K562 (cell line): ENCODE data around the gene GLE1. TPM values are rescaled to one million over a fixed set of nuclear protein-coding genes. Genes with fewer than 3 reads are reported as not detected.

Experiments
- ATAC-seq: fragments of 200-7000 bp; cut with Tn5 transposase; 3 replicates; pipeline ENCODE4 v1.9.1; 2020; ENCODE audit warnings: moderate library complexity
- BruUV-seq: library from RNA; stranded (reverse); fragments of 400-500 nt; replicated peaks from 2 replicates; lab custom pipeline; 2021; lab: Mats Ljungman, UMichigan
- CTCF ChIA-PET: fragments of 300-600 bp; formaldehyde crosslinking; extraction: SDS; loops from one replicate; lab custom pipeline; 2021; ENCODE audit warnings: low intra/inter-chr PET ratio; lab: Yijun Ruan, JAX
- POLR2A ChIA-PET: fragments of 300-600, 350-650 bp; sonication (Branson Sonifier 250); formaldehyde crosslinking; extraction: SDS; loops from one replicate; lab custom pipeline; 2021; ENCODE audit warnings: antibody characterized with exemption, inconsistent platforms; lab: Yijun Ruan, JAX
- DNase-seq, 4 experiments: peaks; one replicate each; pipeline versions ENCODE4 v3.0.0 to v3.0.0-alpha.2; 2011 to 2018; ENCODE audit warnings: low spot score in 3 of 4, mixed read lengths in 3 of 4; ENCODE audit errors: extremely low read depth in 1 of 4
- FAIRE-seq: peaks from 2 replicates; lab custom pipeline; 2011; peaks lifted over from hg19 to GRCh38; lab: Jason Lieb, UNC
- H2AFZ ChIP-seq: 2 replicates; pipeline ENCODE4 v1.6.0; 2011; ENCODE audit warnings: low read depth, low read length, control low read depth, inconsistent platforms
- H3K27ac ChIP-seq: fragments of 200-600 bp; 3 replicates; pipeline ENCODE4 v1.8.0; 2011; ENCODE audit warnings: low read depth, mild to moderate bottlenecking, control low read depth, inconsistent platforms, low read length, moderate library complexity, mixed read lengths; ENCODE audit errors: extremely low read depth
- H3K27me3 ChIP-seq, 2 experiments: fragments of 300-600 bp in 1 of 2; 2 replicates in 1 of 2; 3 replicates in 1 of 2; pipeline versions ENCODE4 v1.6.0 to v1.8.0; 2011; ENCODE audit warnings: inconsistent platforms in 2 of 2, low read length in 2 of 2, mild to moderate bottlenecking in 1 of 2, mixed read lengths in 1 of 2, moderate library complexity in 1 of 2; ENCODE audit not compliant: control insufficient read depth in 2 of 2, insufficient read depth in 2 of 2
- H3K36me3 ChIP-seq: fragments of 300-600 bp; 3 replicates; pipeline ENCODE4 v1.8.0; 2011; ENCODE audit warnings: mild to moderate bottlenecking, low read length, inconsistent platforms; ENCODE audit not compliant: control insufficient read depth, insufficient read depth
- H3K4me1 ChIP-seq, 2 experiments: fragments of 200-600 bp in 1 of 2; replicated peaks in 1 of 2; 2 replicates in 1 of 2; 3 replicates in 1 of 2; pipeline versions ENCODE4 v1.5.1 to v1.8.0; 2011; ENCODE audit warnings: inconsistent platforms in 2 of 2, low read length in 2 of 2, mild to moderate bottlenecking in 1 of 2, mixed read lengths in 1 of 2, moderate library complexity in 1 of 2; ENCODE audit not compliant: control insufficient read depth in 2 of 2, insufficient read depth in 2 of 2
- H3K4me2 ChIP-seq: 2 replicates; pipeline ENCODE4 v1.6.1; 2011; ENCODE audit warnings: low read length, control low read depth, inconsistent platforms, mixed read lengths; ENCODE audit not compliant: insufficient read depth
- H3K4me3 ChIP-seq: fragments of 200-600 bp; sonication (generic), shearing (Covaris generic); 2 replicates; pipeline ENCODE4 v1.5.1; 2016; ENCODE audit warnings: control low read depth, inconsistent platforms
- H3K79me2 ChIP-seq: fragments of 200-600 bp; 3 replicates; pipeline ENCODE4 v1.8.0; 2011; ENCODE audit warnings: low read length, inconsistent platforms; ENCODE audit not compliant: control insufficient read depth, insufficient read depth
- H3K9ac ChIP-seq, 2 experiments: 2 replicates each; pipeline versions ENCODE4 v1.6.0 to v1.6.1; 2011; ENCODE audit warnings: low read depth in 2 of 2, low read length in 2 of 2, control low read depth in 1 of 2, inconsistent platforms in 1 of 2, mild to moderate bottlenecking in 1 of 2, mixed read lengths in 1 of 2; ENCODE audit not compliant: insufficient read depth in 1 of 2
- H3K9me1 ChIP-seq: one replicate; pipeline ENCODE4 v1.6.0; 2011; ENCODE audit warnings: inconsistent platforms, mild to moderate bottlenecking, low read length, moderate library complexity; ENCODE audit not compliant: control insufficient read depth, insufficient read depth
- H3K9me3 ChIP-seq: replicated peaks from 2 replicates; pipeline ENCODE4 v1.5.1; 2011; ENCODE audit warnings: low read depth, low read length, inconsistent platforms; ENCODE audit not compliant: control insufficient read depth, insufficient read depth
- H4K20me1 ChIP-seq: replicated peaks from 2 replicates; pipeline ENCODE4 v1.6.1; 2011; ENCODE audit warnings: low read length, inconsistent platforms, mixed read lengths; ENCODE audit not compliant: control insufficient read depth, insufficient read depth
- BMI1 ChIP-seq: fragments of 150-350 bp; IDR thresholded peaks from 2 replicates; pipeline ENCODE4 v1.6.1; 2014; ENCODE audit warnings: low read length
- CAMTA2 ChIP-seq: fragments of 250-450 bp; sonication (Bioruptor Pico); conservative IDR thresholded peaks from 2 replicates; pipeline ENCODE4 v1.5.1; 2022
- CBX2 ChIP-seq: fragments of 200-600 bp; sonication (generic); IDR thresholded peaks from one replicate; pipeline ENCODE4 v1.6.1; 2012; ENCODE audit warnings: mild to moderate bottlenecking, low read length, inconsistent platforms; ENCODE audit not compliant: insufficient read depth, poor library complexity, severe bottlenecking
- GATAD2A ChIP-seq: fragments of 450-650 bp; IDR thresholded peaks from 2 replicates; pipeline ENCODE4 v1.6.1; 2017
- HOXB6 ChIP-seq: fragments of 250-450 bp; sonication (Bioruptor Pico); IDR thresholded peaks from 2 replicates; pipeline ENCODE4 v1.5.1; 2022; ENCODE audit warnings: mild to moderate bottlenecking, borderline replicate concordance
- NCOA2 ChIP-seq, 2 experiments: fragments of 450-650 bp; IDR thresholded peaks; 2 replicates each; pipeline ENCODE4 v1.6.1; 2018; ENCODE audit warnings: mild to moderate bottlenecking in 2 of 2, moderate library complexity in 1 of 2; ENCODE audit not compliant: partially characterized antibody in 2 of 2
- POLR3A ChIP-seq: IDR thresholded peaks from 2 replicates; pipeline ENCODE4 v1.6.1; 2011; ENCODE audit warnings: borderline replicate concordance, mild to moderate bottlenecking, moderate library complexity; ENCODE audit not compliant: insufficient read length, insufficient read depth; ENCODE audit errors: extremely low read depth
- TGIF2 ChIP-seq: sonication (generic); formaldehyde crosslinking; IDR thresholded peaks from 2 replicates; pipeline ENCODE4 v1.8.1; 2022; ENCODE audit warnings: mild to moderate bottlenecking, missing genetic modification reagents, moderate library complexity
- ZNF12 ChIP-seq: sonication (generic); formaldehyde crosslinking; IDR thresholded peaks from 2 replicates; pipeline ENCODE4 v1.4.0; 2020; ENCODE audit warnings: mild to moderate bottlenecking, missing genetic modification reagents
- ZNF584 ChIP-seq: fragments of 200-800 bp; sonication (Bioruptor generic); IDR thresholded peaks from 2 replicates; pipeline ENCODE4 v1.6.1; 2016; ENCODE audit warnings: low read depth, mild to moderate bottlenecking, missing genetic modification characterization, missing compliant biosample characterization
- WGBS: fragments of 100-300 bp; shearing (Covaris generic); methylation state at CpG from one replicate; pipeline ENCODE4 v1.1.6; 2016; ENCODE audit warnings: low coverage, mixed read lengths; ENCODE audit not compliant: insufficient coverage; ENCODE audit errors: missing lambda C conversion rate; 5-methylcytosine and 5-hydroxymethylcytosine counted together
- in situ Hi-C: fragments of 300-500 bp; cut with MboI; formaldehyde crosslinking; loops from 4 replicates; pipeline ENCODE4 v1.15.0; 2018; ENCODE audit warnings: inconsistent platforms, mixed read lengths
- intact Hi-C: fragments of 100-400 bp; cut with micrococcal nuclease; formaldehyde crosslinking; loops from 2 replicates; pipeline ENCODE4 v1.14.2; 2022
- polyA plus RNA-seq, 8 experiments: library from polyadenylated mRNA; depleted of rRNA in 4 of 8; stranded (reverse) in 5 of 8; unstranded in 3 of 8; fragments of >200 nt; fragmentation: Nextera tagmentation in 2 of 8; fragmentation: Illumina TruSeq in 1 of 8; extraction: Ambion mirVana in 2 of 8; extraction: Trizol in 1 of 8; gene quantifications; 2 replicates each; pipeline versions ENCODE4 v1.2.1 to v1.2.3, GENCODE V29; 2011 to 2014; ENCODE audit warnings: inconsistent platforms in 1 of 8, missing spikeins in 1 of 8
- total RNA-seq, 7 experiments: library from RNA; depleted of rRNA in 6 of 7; stranded (reverse); fragments of >200 nt in 6 of 7; fragmentation: Illumina TruSeq in 2 of 7; extraction: Trizol in 2 of 7; gene quantifications; 2 replicates each; pipeline versions ENCODE4 v1.2.1 to v1.2.3, GENCODE V29; 2011 to 2021; ENCODE audit warnings: low replicate concordance in 1 of 7
- TF ChIP-seq, protein P1 (sequence below): sonication (generic); formaldehyde crosslinking; IDR thresholded peaks from 2 replicates; pipeline ENCODE4 v1.5.0; 2020; ENCODE audit warnings: missing genetic modification reagents
- TF ChIP-seq, protein P2 (sequence below): sonication (generic); IDR thresholded peaks from 2 replicates; pipeline ENCODE4 v1.6.1; 2016
- TF ChIP-seq, protein P3 (sequence below), 2 experiments: fragments of 450-650 bp; conservative IDR thresholded peaks; 2 replicates each; pipeline ENCODE4 v1.6.1; 2017; ENCODE audit warnings: mild to moderate bottlenecking in 2 of 2, moderate library complexity in 2 of 2
- TF ChIP-seq, protein P4 (sequence below), 2 experiments: fragments of 450-650 bp in 1 of 2; IDR thresholded peaks; 2 replicates each; pipeline ENCODE4 v1.6.1; 2011 to 2017; ENCODE audit warnings: low read depth in 2 of 2, antibody characterized with exemption in 1 of 2, borderline replicate concordance in 1 of 2, low read length in 1 of 2, mild to moderate bottlenecking in 1 of 2, mixed read lengths in 1 of 2; ENCODE audit not compliant: control insufficient read depth in 1 of 2

Gene GLE1
- total and polyA plus RNA-seq, 9 of the 15 experiments (the other 6 are each of a cell fraction or from before 2014, with no cell fraction given) = 15.9 to 44.8 (median 37.6) TPM

DNA sequence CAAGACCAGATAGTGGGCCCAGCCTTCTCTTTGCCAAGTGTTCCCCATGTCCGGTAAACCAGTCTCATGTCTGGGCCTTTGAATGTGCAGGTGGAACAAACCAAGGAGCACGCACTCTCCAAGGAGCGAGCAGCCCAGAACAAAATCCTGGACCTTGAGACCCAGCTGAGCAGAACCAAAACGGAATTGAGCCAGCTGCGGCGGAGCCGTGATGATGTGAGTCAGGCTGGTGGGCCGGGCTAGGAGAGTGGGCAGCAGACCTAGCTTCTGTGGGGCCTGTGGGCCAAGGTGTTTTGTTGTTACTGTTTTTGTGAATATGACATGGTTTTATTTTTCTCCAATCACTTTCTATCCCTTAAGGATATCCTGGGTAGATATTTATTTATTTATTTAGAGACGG lies 5.6 kb upstream of the GLE1 start:
- DNase-seq (no peak), ATAC-seq (no peak), FAIRE-seq (no peak)
- H3K27me3 ChIP-seq = no peaks in the 10 kb centered on the region
- H3K9me1 ChIP-seq = no peaks in the 10 kb centered on the region
- H3K79me2 ChIP-seq = no peaks in the 10 kb centered on the region
- in situ Hi-C loops (no loop called here), intact Hi-C loops (no loop called here)
- no peaks in the 10 kb centered on the region for H4K20me1 ChIP-seq
- H3K36me3 ChIP-seq = peaks cover 82% of the 10 kb centered on the region
- H3K9ac ChIP-seq = no peak overlapping the region
- no peak overlapping the region for H3K4me3 ChIP-seq
- WGBS = 93% methylated on average over 9 of the region's 9 CpGs
- peaks cover 11 to 15% of the 10 kb centered on the region in 2 experiments for H3K4me1 ChIP-seq
- BruUV-seq = no TSS peak
- no peaks in the 10 kb centered on the region for H3K9me3 ChIP-seq
- no peak overlapping the region for H3K4me2 ChIP-seq
- ChIA-PET POLR2A (interaction anchor here (1.1 to 1.2 kb wide), 2 partner anchors 10 to 11 kb away, joined by 3 to 4 read pairs; no protein-coding TSS in a partner anchor), CTCF (no interaction called here)
- no peak overlapping the region for H3K27ac ChIP-seq
- no peak overlapping the region for H2AFZ ChIP-seq
- TF ChIP-seq POLR3A (no peak), HOXB6 (CRISPR knock-in tag) (no peak), CAMTA2 (CRISPR knock-in tag) (no peak), GATAD2A (no peak), TGIF2 (no peak), BMI1 (no peak), ZNF584 (CRISPR knock-in tag) (no peak), CBX2 (no peak), NCOA2 (IDR thresholded peaks at IDR 0.05; ENCODE audit: partially characterized antibody in 2 of 2) (no peak), ZNF12 (CRISPR knock-in tag) (no peak)
- TF ChIP-seq, protein P1, sequence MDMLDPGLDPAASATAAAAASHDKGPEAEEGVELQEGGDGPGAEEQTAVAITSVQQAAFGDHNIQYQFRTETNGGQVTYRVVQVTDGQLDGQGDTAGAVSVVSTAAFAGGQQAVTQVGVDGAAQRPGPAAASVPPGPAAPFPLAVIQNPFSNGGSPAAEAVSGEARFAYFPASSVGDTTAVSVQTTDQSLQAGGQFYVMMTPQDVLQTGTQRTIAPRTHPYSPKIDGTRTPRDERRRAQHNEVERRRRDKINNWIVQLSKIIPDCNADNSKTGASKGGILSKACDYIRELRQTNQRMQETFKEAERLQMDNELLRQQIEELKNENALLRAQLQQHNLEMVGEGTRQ = no peak
- TF ChIP-seq, protein P2, sequence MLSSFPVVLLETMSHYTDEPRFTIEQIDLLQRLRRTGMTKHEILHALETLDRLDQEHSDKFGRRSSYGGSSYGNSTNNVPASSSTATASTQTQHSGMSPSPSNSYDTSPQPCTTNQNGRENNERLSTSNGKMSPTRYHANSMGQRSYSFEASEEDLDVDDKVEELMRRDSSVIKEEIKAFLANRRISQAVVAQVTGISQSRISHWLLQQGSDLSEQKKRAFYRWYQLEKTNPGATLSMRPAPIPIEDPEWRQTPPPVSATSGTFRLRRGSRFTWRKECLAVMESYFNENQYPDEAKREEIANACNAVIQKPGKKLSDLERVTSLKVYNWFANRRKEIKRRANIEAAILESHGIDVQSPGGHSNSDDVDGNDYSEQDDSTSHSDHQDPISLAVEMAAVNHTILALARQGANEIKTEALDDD = no peak
- TF ChIP-seq, protein P3, sequence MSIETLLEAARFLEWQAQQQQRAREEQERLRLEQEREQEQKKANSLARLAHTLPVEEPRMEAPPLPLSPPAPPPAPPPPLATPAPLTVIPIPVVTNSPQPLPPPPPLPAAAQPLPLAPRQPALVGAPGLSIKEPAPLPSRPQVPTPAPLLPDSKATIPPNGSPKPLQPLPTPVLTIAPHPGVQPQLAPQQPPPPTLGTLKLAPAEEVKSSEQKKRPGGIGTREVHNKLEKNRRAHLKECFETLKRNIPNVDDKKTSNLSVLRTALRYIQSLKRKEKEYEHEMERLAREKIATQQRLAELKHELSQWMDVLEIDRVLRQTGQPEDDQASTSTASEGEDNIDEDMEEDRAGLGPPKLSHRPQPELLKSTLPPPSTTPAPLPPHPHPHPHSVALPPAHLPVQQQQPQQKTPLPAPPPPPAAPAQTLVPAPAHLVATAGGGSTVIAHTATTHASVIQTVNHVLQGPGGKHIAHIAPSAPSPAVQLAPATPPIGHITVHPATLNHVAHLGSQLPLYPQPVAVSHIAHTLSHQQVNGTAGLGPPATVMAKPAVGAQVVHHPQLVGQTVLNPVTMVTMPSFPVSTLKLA (conservative IDR thresholded peaks at IDR 0.05) = no peak
- TF ChIP-seq, protein P4, sequence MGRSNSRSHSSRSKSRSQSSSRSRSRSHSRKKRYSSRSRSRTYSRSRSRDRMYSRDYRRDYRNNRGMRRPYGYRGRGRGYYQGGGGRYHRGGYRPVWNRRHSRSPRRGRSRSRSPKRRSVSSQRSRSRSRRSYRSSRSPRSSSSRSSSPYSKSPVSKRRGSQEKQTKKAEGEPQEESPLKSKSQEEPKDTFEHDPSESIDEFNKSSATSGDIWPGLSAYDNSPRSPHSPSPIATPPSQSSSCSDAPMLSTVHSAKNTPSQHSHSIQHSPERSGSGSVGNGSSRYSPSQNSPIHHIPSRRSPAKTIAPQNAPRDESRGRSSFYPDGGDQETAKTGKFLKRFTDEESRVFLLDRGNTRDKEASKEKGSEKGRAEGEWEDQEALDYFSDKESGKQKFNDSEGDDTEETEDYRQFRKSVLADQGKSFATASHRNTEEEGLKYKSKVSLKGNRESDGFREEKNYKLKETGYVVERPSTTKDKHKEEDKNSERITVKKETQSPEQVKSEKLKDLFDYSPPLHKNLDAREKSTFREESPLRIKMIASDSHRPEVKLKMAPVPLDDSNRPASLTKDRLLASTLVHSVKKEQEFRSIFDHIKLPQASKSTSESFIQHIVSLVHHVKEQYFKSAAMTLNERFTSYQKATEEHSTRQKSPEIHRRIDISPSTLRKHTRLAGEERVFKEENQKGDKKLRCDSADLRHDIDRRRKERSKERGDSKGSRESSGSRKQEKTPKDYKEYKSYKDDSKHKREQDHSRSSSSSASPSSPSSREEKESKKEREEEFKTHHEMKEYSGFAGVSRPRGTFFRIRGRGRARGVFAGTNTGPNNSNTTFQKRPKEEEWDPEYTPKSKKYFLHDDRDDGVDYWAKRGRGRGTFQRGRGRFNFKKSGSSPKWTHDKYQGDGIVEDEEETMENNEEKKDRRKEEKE (IDR thresholded peaks at IDR 0.05; ENCODE audit: borderline replicate concordance in 1 of 2, control insufficient read depth in 1 of 2, low read depth in 2 of 2, low read length in 1 of 2) = no peak
